H9 (cell line): ENCODE measurements around the gene FASTK. TPM values are rescaled to one million over a fixed set of nuclear protein-coding genes. Genes with fewer than 3 reads are reported as not detected.

Experiments
- DNase-seq: peaks from one replicate; pipeline ENCODE4 v3.0.0-alpha.2; 2017
- H2AFZ ChIP-seq: one replicate; pipeline ENCODE4 v1.6.1; 2013; ENCODE audit warnings: mild to moderate bottlenecking, low read length, control low read depth, moderate library complexity
- H2AK5ac ChIP-seq: 2 replicates; pipeline ENCODE4 v1.6.1; 2013; ENCODE audit warnings: low read length, control low read depth, mixed read lengths; ENCODE audit not compliant: insufficient read length
- H2BK120ac ChIP-seq: one replicate; pipeline ENCODE4 v1.6.1; 2013; ENCODE audit warnings: low read depth, mild to moderate bottlenecking, low read length, control low read depth, inconsistent platforms; ENCODE audit not compliant: poor library complexity, severe bottlenecking
- H2BK12ac ChIP-seq: 2 replicates; pipeline ENCODE4 v1.6.1; 2013; ENCODE audit warnings: low read length, control low read depth, mixed read lengths, low read depth; ENCODE audit not compliant: insufficient read length
- H2BK15ac ChIP-seq: 2 replicates; pipeline ENCODE4 v1.6.1; 2013; ENCODE audit warnings: low read depth, low read length, control low read depth
- H2BK20ac ChIP-seq: one replicate; pipeline ENCODE4 v1.6.1; 2013; ENCODE audit warnings: low read depth, mild to moderate bottlenecking, low read length, control low read depth, inconsistent platforms; ENCODE audit not compliant: poor library complexity, severe bottlenecking
- H2BK5ac ChIP-seq: 2 replicates; pipeline ENCODE4 v1.6.1; 2013; ENCODE audit warnings: low read length, control low read depth, mixed read lengths; ENCODE audit not compliant: insufficient read length
- H3K14ac ChIP-seq: 2 replicates; pipeline ENCODE4 v1.6.1; 2013; ENCODE audit warnings: low read length, control low read depth; ENCODE audit not compliant: insufficient read depth
- H3K18ac ChIP-seq: 2 replicates; pipeline ENCODE4 v1.6.1; 2013; ENCODE audit warnings: low read depth, mild to moderate bottlenecking, mixed read lengths, low read length, control low read depth; ENCODE audit not compliant: insufficient read length
- H3K23ac ChIP-seq: 2 replicates; pipeline ENCODE4 v1.6.1; 2013; ENCODE audit warnings: low read length, control low read depth, mixed read lengths, low read depth; ENCODE audit not compliant: insufficient read length
- H3K23me2 ChIP-seq: 2 replicates; pipeline ENCODE4 v1.6.1; 2013; ENCODE audit warnings: low read depth, mild to moderate bottlenecking, mixed read lengths, low read length, control low read depth; ENCODE audit not compliant: insufficient read length, poor library complexity, severe bottlenecking
- H3K27ac ChIP-seq: 2 replicates; pipeline ENCODE4 v1.5.1; 2013; ENCODE audit warnings: low read length, control low read depth, mixed read lengths, low read depth; ENCODE audit not compliant: insufficient read length
- H3K27me3 ChIP-seq: 2 replicates; pipeline ENCODE4 v1.6.1; 2013; ENCODE audit warnings: low read length, control low read depth, inconsistent platforms; ENCODE audit not compliant: insufficient read depth
- H3K4ac ChIP-seq: 2 replicates; pipeline ENCODE4 v1.6.1; 2013; ENCODE audit warnings: low read depth, mild to moderate bottlenecking, control low read depth, inconsistent platforms, low read length, moderate library complexity
- H3K4me1 ChIP-seq: 2 replicates; pipeline ENCODE4 v1.6.1; 2013; ENCODE audit warnings: low read length, control low read depth, inconsistent platforms; ENCODE audit not compliant: insufficient read depth
- H3K4me2 ChIP-seq: 2 replicates; pipeline ENCODE4 v1.6.1; 2013; ENCODE audit warnings: low read length, control low read depth, mixed read lengths; ENCODE audit not compliant: insufficient read length, insufficient read depth
- H3K56ac ChIP-seq: 2 replicates; pipeline ENCODE4 v1.6.1; 2013; ENCODE audit warnings: low read depth, mild to moderate bottlenecking, mixed read lengths, low read length, control low read depth; ENCODE audit not compliant: insufficient read length
- H3K79me1 ChIP-seq: 2 replicates; pipeline ENCODE4 v1.6.1; 2013; ENCODE audit warnings: low read depth, mild to moderate bottlenecking, moderate library complexity, low read length, control low read depth, inconsistent platforms; ENCODE audit not compliant: insufficient read depth, poor library complexity, severe bottlenecking
- H3K79me2 ChIP-seq: 2 replicates; pipeline ENCODE4 v1.6.1; 2013; ENCODE audit warnings: low read length, control low read depth, inconsistent platforms; ENCODE audit not compliant: insufficient read depth
- H3K9ac ChIP-seq: 2 replicates; pipeline ENCODE4 v1.6.1; 2013; ENCODE audit warnings: low read length, control low read depth, mixed read lengths; ENCODE audit not compliant: insufficient read length; ENCODE audit errors: extremely low read depth
- H3K9me3 ChIP-seq: one replicate; pipeline ENCODE4 v1.6.1; 2013; ENCODE audit warnings: low read depth, low read length, inconsistent platforms; ENCODE audit not compliant: control insufficient read depth
- H3T11ph ChIP-seq: one replicate; pipeline ENCODE4 v1.6.1; 2013; ENCODE audit warnings: mild to moderate bottlenecking, low read length, control low read depth, inconsistent platforms
- H4K20me1 ChIP-seq: one replicate; pipeline ENCODE4 v1.6.1; 2013; ENCODE audit not compliant: control insufficient read depth, insufficient read length, insufficient read depth
- H4K5ac ChIP-seq: 2 replicates; pipeline ENCODE4 v1.6.1; 2013; ENCODE audit warnings: low read depth, mild to moderate bottlenecking, mixed read lengths, low read length, control low read depth; ENCODE audit not compliant: insufficient read length
- H4K8ac ChIP-seq: replicated peaks from 2 replicates; pipeline ENCODE4 v1.6.1; 2013; ENCODE audit warnings: low read length, control low read depth, mixed read lengths, low read depth; ENCODE audit not compliant: insufficient read length
- H4K91ac ChIP-seq: 2 replicates; pipeline ENCODE4 v1.6.1; 2013; ENCODE audit warnings: low read depth, mild to moderate bottlenecking, moderate library complexity, mixed read lengths, low read length, control low read depth; ENCODE audit not compliant: insufficient read length
- H3K27ac Mint-ChIP-seq, 3 experiments: 2 replicates in 2 of 3; 3 replicates in 1 of 3; pipeline ENCODE4 v1.8.0; 2020 to 2021; ENCODE audit warnings: mixed read lengths in 3 of 3, mild to moderate bottlenecking in 1 of 3, moderate library complexity in 1 of 3
- H3K27me3 Mint-ChIP-seq: 2 replicates; pipeline ENCODE4 v1.8.0; 2021; ENCODE audit warnings: low read depth, mild to moderate bottlenecking, moderate library complexity, mixed read lengths
- H3K36me3 Mint-ChIP-seq, 3 experiments: 2 replicates in 2 of 3; 3 replicates in 1 of 3; pipeline ENCODE4 v1.8.0; 2020 to 2021; ENCODE audit warnings: low read depth in 3 of 3, mixed read lengths in 3 of 3; ENCODE audit not compliant: insufficient read depth in 1 of 3
- H3K4me1 Mint-ChIP-seq, 2 experiments: 2 replicates each; pipeline ENCODE4 v1.8.0; 2020; ENCODE audit warnings: mixed read lengths in 2 of 2
- H3K4me3 Mint-ChIP-seq, 2 experiments: 2 replicates in 1 of 2; 3 replicates in 1 of 2; pipeline ENCODE4 v1.8.0; 2020 to 2021; ENCODE audit warnings: mild to moderate bottlenecking in 2 of 2, mixed read lengths in 2 of 2, moderate library complexity in 1 of 2
- H3K9me3 Mint-ChIP-seq, 2 experiments: 2 replicates in 1 of 2; 3 replicates in 1 of 2; pipeline ENCODE4 v1.8.0; 2020; ENCODE audit warnings: mild to moderate bottlenecking in 2 of 2, mixed read lengths in 2 of 2, moderate library complexity in 1 of 2
- CTCF ChIP-seq: fragments of 200-600 bp; sonication (generic); conservative IDR thresholded peaks from 3 replicates; pipeline ENCODE4 v1.8.0; 2021; ENCODE audit warnings: antibody characterized with exemption, mild to moderate bottlenecking
- WGBS: extraction: QIAGEN DNeasy Blood & Tissue Kit; methylation state at CpG from one replicate; pipeline ENCODE4 v1.1.7; 2013; ENCODE audit warnings: missing lambda C conversion rate, low lambda C conversion rate, mixed read lengths; ENCODE audit not compliant: insufficient read length; ENCODE audit errors: extremely low coverage; 5-methylcytosine and 5-hydroxymethylcytosine counted together
- total RNA-seq: library from RNA; stranded (reverse); gene quantifications from 2 replicates; pipeline ENCODE4 v1.2.1, GENCODE V29; 2021

FASTK gene
- total RNA-seq, 1 experiment from 2014 or later, result 57.8 TPM

DNA sequence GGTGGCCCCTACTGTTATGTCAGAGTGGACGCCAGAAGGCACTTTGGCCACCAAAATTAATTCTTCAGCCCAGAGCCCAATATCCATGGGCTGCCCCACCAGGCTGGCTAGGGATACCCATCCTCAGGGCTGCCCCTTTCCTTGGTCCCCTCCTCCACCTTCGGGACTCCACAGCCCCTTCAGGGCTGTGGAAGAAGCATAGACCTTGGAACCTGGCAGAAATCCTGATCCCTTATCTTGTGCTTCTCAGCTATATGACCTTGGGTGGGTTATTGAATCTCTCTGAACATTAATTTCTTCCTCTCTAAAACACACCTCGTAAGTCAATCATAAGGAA is 3.2 kb upstream of the FASTK start:
- no peaks in the 10 kb centered on the region; a peak in 1 of 5 replicates for H3K9me3 Mint-ChIP-seq
- peaks cover 2% of the 10 kb centered on the region; the same call in 1 of the 2 replicates for H3K79me2 ChIP-seq
- H3K4me1 Mint-ChIP-seq, result peaks cover 34 to 44% of the 10 kb centered on the region in 2 experiments
- peak overlapping the region; percentile 88 for H3K4me2 ChIP-seq
- no peak overlapping the region for H4K8ac ChIP-seq
- H3K14ac ChIP-seq, result no peak overlapping the region
- H3K4ac ChIP-seq, result no peak overlapping the region
- H3K23me2 ChIP-seq, result peaks cover 20% of the 10 kb centered on the region
- H3K9me3 ChIP-seq, result no peaks in the 10 kb centered on the region
- peaks cover 2% of the 10 kb centered on the region; the same call in 1 of the 2 replicates for H3K4me1 ChIP-seq
- H3K56ac ChIP-seq, result no peak overlapping the region
- no peak overlapping the region for H3K18ac ChIP-seq
- H3K36me3 Mint-ChIP-seq, result peaks cover 0 to 6% (median 5%) of the 10 kb centered on the region in 3 experiments; a peak in 5 of 7 replicates
- H4K91ac ChIP-seq, result no peak overlapping the region
- peak overlapping the region; percentile 86 to 87 for H3K4me3 Mint-ChIP-seq
- no peak overlapping the region for H2AFZ ChIP-seq
- no peak overlapping the region for H2BK5ac ChIP-seq
- no peak overlapping the region for H2BK12ac ChIP-seq
- no peak overlapping the region for H3K27ac Mint-ChIP-seq
- H3K79me1 ChIP-seq, result peaks cover 4% of the 10 kb centered on the region
- H2BK20ac ChIP-seq, result no peak overlapping the region
- H3K9ac ChIP-seq, result no peak overlapping the region
- no peak for TF ChIP-seq CTCF
- no peaks in the 10 kb centered on the region; the same call in 1 of the 2 replicates for H3K27me3 ChIP-seq
- peaks cover 13% of the 10 kb centered on the region for H3K27me3 Mint-ChIP-seq
- H4K5ac ChIP-seq, result no peak overlapping the region
- no peak overlapping the region for H2AK5ac ChIP-seq
- H3T11ph ChIP-seq, result no peak overlapping the region
- no peak overlapping the region for H3K27ac ChIP-seq
- no peak overlapping the region for H3K23ac ChIP-seq
- DNase-seq, result no peak
- no CpG with 5 or more reads among the region's 3 CpGs for WGBS
- H4K20me1 ChIP-seq, result no peaks in the 10 kb centered on the region
- no peak overlapping the region for H2BK120ac ChIP-seq
- no peak overlapping the region for H2BK15ac ChIP-seq
